ENCODE data around the gene SOX1.

SOX1 gene

DNA sequence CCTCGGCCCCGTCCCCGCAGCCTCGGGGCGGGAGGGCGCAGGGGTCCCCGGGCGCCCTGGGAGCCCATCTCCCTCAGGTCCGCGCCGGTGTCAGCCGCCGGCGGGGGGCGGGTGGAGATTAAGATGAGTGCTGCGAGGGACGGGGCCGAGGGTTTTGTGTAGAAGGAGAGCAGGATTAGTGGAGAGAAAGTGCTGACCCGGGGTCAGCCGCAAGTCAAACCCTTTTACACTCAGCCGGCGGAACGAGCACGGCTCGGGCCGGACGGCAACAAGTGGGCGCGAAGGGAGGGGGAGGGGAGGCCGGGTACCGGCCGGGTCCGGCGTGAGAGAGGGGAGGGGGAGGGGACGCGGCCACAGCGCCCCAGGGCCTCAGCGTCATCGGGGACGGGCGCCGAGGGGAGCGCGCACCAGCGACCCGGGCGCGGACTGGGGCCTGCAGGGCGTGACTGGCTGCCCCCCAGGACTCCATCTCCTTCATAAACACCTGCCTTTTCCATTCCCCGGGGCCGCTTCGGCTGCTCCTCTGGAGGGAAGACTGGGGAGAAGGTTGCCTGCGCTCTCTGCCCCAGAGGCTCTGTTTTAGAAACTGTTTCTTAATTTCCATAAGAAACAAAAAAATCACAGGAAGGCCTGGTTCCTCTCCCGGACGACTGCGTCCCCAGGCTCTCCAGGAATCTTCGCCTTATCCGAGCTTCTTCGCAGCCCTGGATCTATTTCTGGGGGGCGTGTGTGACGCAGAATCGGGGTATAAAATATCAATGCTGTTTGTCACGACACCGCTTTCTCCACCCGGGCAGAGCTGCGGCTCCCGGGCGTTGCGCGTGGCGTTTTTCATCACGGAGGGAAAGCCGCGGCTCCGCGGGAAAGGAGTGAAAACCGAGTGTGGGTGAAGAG, 6.5 kb downstream of the SOX1 start:
- DNase-seq = no peak

DNA sequence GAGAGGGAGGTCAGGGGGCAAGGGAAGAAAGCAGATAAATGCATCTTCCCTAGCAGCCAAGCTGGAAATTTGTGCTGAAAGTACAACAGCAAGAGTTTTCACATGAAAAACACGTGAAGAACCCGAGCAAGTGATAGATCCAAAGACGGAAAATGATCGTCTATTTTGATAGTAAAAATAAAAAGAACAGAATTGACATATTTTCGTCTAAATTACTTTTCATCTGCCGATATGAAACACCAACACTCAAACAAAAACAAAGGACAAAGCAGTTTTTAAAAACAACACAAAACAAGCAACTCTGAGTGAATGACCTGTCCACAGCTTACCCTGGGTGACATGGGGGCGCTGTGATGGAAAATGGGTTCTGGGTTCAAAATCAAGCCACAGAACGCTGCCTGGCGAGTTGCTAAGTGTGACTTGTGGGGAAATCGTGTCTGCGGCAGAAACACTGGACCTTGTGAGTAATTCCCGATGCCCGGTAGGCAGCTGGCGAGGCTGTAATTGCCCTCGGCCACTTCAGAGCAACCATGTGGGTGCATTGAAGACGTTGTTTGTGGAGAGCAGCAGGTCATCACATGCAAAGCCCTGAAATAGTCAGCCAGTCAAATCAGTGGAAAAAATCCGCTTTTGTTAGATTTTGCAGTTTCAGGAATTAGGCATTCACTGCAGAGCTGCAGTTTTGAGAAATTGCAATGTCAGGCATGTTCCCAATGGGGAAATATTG, 7.4 kb downstream of the SOX1 start:
- DNase-seq = no peak

DNA sequence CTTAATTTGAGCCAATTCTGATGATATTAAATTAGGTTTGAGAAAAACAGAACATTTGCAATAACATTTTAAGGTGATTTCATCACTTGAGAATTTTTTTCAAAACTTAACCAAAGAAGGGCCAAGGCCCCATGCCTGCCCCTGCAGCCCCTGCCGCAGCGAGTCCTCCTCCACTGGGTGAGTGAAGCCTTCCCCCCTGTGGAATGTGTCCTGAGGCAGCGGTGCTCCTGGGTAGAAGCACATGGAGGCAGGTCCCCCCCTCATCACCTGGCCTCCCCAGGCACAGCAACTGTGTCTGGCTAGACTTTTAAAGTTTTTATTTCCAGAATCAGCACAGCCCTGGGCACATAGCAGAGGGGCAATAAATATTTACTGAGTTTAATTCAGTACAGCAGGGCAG, 10.8 kb downstream of the SOX1 start:
- no peak for DNase-seq

DNA sequence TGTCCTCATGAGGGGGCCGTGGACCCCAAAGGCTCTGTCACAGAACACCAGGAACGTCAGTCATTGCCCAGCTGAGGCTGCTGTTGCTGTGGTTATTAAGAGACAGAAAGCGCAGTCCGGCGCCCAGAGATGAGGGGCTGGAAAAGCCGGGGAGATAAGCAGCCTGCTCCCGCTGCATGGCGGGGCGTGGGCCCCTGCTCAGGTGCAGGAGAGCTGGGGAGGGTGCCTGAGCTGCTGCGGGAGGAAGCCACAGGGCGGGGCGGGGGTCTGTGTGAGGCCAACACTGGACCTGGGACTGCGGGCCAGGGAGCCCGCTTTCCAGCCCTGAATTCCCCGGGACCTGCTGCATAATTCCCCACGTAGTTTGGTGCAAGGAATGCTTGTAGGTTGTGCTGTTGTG, 11.3 kb downstream of the SOX1 start:
- no peak for DNase-seq

DNA sequence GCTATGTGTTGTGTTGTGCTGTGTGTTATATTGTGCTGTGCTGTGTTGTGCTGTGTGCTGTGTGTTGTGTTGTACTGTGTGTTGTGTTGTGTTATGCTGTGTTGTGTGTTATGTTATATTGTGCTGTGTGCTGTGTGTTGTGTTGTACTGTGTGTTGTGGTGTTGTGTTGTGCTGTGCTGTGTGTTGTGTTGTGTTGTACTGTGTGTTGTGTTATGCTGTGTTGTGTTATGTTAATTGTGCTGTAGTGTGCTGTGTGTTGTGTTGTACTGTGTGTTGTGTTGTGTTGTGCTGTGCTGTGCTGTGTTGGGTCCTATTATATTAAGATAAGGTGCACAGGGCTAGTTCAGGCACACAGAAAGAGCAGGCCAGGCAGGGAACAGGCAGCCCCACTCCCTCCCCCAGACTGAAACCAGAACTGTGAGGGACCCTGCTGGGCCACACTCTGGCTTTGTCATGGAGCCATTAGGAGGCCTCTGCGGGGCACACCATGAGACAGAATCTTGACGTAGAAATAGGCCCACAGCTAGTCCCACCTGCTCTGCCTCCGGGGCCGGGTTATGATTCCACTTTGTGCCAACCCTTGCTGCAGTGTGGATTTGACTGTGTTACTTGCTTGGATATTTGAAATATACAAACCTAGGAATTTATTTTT, 12.1 kb downstream of the SOX1 start:
- no peak for DNase-seq

DNA sequence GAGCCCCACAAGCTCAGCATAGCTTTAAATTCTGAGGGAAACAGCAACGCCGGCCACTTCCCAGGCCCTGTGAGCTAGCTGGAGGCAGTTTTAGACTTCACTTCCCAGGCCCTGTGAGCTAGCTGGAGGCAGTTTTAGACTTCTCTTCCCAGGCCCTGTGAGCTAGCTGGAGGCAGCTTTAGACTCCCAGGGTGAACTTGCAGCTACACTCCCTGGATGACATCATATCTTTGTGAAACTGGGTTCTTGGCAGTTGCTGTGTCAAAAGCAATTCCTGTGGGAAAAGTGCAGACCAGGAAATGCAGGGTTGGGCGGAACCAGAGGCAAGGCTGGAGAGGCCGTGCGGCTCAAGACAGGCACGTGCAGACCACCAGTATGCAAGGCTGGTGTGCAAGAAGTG, 12.7 kb downstream of the SOX1 start:
- no peak for DNase-seq

DNA sequence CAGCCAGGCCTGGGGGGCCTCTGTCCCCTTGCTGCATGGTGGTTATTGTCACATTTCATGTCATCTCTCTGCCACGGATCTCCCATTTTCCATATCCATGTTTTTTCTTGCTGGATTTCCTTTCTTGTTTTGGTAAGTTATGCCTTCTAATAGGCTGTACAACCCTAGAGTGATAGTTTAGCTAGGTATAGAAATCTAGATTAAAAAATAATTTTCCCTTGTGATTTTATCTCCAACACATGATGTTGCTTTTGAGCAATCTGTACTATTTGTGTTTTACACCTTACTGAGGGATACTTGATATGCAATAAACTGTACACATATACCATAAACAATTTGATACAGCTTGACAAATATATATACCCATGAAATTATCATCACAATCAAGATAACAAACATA, 17.0 kb downstream of the SOX1 start:
- DNase-seq = no peak

DNA sequence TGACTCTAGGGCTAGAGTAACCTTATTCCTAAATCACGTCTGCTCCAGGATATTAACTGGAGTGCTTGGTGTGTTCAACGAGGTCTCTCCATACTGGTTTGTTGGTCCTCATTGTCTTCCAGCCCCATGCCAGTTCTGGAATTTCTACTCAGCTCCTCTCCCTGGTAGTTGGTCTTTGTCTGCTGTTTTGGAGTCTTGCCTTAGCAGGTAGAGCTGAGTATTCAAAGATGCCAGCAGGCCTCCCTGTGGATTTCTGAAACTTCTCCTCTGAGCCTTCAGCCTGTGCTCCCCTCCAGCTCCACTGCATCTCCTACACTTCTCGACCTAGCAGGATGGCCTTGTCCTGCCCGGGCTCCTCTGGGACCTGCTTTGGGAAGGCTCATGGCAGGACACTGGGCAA, 25.5 kb downstream of the SOX1 start:
- no peak for DNase-seq

DNA sequence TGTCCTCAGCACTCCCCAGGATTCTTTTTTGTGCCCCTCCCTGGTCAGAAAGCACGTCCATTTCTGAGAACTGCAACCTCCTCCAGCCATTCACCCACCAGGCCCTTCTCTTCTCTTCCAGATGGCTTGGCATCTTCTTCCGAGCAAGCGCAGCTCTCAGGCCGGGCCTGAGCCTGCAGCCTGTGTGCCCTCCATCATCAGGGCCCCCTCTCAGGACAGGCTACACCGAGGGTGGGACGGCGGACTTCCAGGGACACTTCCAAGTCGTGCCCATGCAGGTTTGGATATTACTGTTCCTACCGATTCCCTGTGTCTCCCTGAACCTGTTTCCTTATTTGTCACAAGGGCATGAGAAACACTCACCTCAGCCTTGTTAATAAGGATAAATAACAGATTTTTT, 28.4 kb downstream of the SOX1 start:
- DNase-seq = no peak

DNA sequence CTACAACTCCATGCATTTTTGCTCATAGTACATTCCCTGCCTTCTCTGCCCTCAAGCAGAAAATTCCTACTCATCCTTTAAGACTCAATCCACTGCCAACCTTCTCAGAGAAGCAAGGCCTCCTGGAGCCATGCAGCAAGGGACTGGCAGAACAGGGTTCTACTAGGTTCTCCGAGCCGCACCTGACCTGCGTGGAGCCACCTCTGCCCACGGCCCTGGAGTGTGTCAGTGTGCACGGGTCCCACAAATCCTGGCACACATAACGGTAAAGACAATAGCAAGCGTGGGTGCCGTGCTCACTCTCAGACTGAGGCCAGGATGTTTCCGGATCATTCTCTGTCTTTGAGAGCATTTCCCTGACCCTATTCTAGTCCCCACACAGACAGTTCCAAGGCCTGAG, 30.0 kb downstream of the SOX1 start:
- DNase-seq = no peak

DNA sequence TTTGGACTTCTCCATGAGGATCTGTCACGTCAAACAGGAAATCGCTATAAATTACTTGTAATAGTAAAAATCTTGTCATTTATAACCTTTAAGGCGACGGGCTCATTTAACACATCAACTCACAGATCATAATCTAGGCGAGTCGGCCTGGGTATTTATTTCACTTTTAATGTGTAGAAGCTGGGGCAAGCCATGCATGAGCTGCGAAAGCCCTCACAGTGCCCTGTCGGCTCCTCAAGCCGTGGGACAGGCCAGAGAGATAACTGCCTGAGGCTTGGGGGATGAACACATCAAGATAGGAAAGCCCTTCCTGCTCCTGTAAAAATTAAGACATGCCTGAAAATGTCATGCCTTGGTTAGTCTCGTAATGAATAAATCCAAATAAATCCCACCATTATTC, 30.8 kb downstream of the SOX1 start:
- no peak for DNase-seq

DNA sequence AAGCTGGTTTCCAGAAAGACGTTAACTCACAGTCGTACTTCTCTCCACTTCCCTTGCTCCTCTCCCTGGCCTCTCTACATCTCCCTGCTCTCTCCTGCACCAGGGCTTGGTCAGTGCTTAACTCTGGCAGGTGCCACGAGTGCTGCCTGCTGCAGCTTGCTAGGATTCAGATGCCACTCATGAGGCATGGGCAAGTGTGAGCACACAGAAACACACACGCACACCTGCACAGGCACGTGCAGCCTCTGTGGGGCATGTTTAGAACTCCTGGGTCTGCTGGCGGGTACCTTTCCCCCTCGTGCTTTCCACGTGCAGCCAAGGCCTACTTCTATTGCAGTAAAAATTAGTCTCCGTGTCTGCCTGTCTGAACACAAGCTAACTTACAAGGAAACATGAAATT, 31.8 kb downstream of the SOX1 start:
- DNase-seq = no peak

DNA sequence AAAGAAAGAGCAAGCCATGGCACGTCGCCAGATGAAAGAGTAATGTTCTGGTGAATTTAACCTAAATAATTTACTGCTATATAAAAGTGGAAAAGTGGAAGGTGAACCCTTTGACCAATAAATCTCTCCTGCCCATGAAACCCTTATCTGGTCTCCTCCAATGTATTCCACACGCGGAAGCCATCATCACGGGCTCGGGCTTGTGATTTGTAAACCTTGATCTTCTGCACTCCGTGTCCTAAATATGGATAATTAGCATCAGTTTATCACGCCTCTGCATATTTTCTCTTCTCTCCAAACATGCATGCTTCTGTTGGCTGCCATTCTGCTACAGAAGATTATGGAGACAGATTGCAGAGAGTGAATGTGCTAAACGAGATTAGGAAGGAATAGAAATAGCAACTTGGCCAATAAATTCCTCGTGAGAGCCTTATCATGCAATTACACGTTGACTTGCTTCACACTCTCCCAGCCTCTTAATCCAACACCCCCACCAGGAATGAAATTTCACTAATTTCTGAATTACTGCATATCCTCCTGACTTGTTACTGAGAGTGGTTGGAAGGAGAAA, 34.5 kb downstream of the SOX1 start:
- DNase-seq = no peak

DNA sequence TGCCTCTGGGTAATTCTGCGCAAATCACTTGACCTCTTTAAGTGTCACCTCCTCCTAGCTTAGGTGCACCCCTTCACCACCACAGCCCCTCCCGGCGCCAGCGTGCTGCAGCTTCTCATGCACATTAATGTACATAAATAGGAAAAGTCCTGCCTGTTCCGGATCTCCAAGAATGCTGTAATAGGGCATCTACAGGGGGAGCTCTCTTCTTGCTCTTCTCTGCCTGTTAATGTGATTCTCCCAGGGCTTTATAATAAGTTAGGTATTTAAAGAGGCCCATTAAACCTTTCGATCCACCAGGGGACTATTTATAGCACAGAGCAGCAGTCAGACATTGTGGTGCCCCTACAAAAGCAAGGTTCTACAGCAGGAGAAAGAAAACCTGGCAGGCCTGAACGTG, 35.3 kb downstream of the SOX1 start:
- DNase-seq = no peak

DNA sequence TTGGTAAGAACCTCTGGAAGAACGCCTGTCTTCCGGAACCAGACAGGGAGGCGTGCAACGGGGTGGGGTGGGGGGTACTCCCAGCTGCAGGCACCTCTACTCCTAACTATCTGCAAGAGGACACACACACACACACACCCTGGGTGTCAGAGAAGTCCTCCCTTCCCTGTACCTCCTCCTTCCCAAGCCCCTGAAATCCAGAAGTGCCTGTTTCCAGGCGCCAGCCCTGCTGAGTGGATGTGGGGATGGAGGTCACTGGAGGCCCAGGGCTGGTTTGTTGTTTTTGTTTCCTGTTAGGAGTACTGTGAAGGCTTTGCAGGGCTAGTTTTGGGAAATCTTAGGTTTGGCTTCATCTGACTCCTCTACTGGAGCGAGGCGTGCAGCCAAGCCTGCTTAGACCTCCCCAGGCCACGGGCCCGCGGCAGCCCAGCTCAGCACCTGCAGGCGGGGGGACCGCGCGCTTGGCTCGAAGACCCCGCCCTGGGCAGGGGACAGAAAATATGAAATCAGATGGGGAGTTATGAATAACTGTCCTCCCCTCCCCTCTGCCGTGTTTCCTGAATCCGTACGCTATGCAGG, 36.4 kb downstream of the SOX1 start:
- no peak for DNase-seq

DNA sequence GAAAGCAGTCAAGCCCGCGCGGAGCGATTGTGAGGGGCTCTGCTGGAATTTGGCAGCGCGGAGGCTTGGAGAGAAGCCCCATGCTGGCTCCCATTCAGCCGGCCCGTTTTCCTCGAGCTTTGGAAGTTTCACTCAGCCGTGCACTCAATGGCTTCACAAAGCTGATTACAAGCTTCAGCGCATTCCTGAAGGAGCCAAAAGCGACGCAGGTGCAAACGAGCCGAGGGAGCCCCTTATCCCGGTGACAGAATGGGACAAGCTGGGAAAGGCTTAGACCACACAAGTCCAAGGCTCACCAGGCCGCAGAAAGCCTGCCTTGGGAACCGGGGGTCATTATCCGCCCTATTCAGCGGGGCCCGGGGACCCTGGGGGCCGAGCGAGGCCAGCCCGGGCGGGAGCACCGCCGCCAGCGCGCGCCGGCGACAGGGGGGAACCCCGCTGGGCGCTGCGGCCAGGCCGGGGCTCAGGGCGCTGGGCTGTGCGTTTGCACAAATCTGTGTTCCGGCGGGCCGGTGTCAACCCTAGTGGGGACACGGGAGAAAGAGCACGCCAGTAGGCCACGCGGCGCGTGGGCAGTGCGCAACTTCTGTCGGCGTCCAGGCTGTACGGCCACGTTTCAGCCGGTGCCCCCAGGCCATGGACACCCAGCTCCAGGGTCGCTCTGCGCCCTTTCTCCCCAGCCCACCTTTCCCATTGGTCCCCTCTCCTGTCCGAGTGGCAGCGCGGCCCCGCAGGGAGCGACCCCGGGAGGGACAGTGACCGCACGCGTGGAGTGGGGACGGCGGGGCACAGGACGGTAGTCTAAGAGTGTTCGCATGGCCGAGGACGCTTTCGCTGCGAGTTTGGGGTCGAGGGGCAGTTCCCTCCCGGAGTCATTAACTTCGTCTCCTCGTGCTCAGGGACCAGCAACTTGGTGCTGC, 37.3 kb downstream of the SOX1 start:
- no peak for DNase-seq

DNA sequence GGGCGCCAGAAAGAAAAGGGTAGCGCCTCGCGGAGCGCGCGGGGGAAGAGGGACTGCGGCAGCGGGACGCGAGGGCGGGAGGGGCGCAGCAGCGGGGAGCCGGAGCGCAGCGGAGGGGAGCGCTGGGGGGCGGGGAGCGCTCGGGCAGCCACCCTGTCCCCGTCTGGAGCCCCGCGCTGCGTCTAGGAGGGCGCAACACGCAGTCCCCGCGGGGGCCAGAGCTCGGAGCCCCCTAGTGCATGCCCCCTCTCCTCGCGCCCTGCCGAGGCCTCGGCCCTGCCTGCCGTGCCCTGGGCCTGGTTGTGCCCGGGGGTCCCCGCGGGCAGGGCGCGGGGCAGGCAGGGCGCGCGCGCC, 37.9 kb downstream of the SOX1 start:
- no peak for DNase-seq

DNA sequence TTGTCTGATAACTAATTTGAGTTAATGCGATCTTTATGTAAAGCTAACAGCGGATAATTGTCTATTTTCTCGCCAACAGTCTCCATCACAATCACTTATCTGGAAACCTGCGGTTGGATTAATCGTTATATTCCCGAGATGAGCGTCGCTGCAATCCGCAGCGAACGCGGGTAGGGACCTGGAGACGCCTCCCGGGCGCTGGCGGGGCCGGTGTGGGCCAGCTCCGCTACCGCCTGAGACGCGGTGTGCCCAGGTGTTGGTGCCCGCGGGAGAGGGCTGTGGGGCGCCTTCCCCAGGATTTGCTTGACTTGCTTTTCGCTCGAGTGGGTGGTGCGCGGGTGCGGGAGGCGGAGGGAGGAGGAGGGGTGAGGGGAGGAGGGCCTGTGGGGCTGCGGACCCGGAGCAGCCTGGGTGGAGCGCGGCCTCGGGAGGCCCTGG, 38.3 kb downstream of the SOX1 start:
- DNase-seq = no peak

DNA sequence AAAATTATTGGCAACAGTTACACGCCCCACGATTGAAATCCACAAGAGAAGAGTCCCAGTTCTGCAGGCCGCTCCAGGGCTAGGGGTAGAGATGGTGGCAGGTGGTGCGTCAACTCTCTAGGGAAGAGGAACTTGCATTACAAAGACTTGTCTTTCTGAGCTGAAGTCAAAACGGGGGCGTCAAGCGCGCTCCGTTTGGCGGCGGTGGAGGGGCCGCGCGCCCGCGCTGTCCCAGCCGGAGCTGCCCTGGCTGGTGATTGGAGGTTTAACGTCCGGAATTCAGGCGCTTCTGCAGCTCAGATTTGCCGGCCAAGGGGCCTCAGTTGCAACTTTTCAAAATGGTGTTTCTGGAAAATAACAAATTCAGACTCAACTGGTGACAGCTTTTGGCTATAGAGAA, 38.9 kb downstream of the SOX1 start:
- DNase-seq = no peak

DNA sequence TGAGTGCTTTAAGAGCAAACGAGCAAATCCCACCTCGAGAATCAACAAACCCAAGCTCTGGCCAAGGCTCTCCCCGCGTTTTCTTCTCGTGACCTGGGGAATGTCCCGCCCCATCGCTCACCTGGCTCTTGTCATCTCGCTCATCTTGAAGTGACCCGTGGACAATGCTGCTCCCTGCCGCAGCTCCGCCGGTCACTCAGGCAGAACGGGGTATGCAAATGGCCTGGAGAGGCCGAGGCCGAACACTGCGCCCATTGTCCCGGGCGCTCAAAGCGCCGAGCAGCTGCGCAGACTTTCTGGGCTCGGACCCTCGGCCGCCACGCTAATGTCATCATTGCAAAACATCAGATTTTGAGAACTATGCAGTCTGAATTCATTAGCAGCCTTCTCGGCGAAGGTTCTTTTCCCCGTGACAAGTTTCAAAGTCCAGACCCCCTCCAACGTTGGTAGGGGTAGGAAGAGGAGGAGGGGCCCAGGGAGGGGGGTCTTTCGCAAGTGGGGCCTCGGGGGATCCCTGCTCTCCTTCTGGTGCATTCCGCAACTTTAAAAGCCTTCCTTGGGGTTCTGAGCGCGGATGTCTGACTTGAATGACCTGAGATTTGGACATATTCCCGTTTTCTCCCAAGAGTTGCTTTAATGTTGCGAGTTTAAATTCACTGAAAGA, 39.7 kb downstream of the SOX1 start:
- DNase-seq = no peak

DNA sequence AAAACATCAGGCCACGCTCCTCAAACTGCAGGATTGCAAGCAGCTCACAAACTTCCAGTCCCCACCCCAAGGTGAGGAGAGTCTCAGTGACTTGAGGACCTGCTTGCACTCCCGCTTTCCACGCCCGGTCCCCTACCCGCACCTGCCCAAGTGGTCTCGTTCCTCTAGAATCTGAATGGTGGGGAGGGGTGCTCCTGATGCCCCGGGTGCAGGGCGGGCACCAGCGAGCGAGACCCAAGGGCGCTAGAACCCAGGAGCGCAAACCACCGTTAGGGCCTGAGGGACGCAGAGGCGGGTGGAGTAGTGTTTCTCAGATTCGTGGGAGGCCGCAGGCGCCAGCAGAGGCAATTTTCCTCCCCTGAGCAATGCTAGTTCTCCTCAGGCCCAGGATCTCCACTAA, 40.3 kb downstream of the SOX1 start:
- no peak for DNase-seq

DNA sequence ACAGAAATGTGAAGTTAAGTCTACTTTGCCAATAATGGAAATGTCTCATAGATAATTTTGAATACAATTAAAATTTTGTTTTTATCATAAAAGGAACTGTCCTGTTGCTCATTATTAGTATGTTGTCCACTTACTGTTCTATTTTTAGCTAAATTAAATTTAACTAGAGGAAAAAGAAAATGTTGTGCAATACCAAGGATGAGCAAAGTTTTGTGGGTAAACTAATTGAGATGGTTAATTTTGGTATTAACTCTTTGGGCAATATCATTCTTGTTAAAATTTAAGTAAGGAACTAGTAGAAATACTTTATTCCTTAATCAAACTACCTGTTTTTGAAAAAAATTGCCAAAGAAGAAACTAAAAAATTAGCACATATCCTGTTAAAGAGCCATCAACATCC, 43.5 kb downstream of the SOX1 start:
- no peak for DNase-seq
